A549 (cell line): ENCODE results near the gene TRIM37. TPM values are rescaled to one million over a fixed set of nuclear protein-coding genes. Genes with fewer than 3 reads are reported as not detected.

Experiments
- CBX2 ChIP-seq: fragments of 200-600 bp; sonication (generic); IDR thresholded peaks from 2 replicates; pipeline ENCODE4 v1.6.1; 2016; ENCODE audit warnings: low read depth, mild to moderate bottlenecking, borderline replicate concordance
- CHD4 ChIP-seq: fragments of 200-600 bp; sonication (generic); IDR thresholded peaks from 2 replicates; pipeline ENCODE4 v1.6.1; 2016; ENCODE audit warnings: antibody characterized with exemption, mild to moderate bottlenecking, borderline replicate concordance
- EHMT2 ChIP-seq: fragments of 200-600 bp; sonication (generic); IDR thresholded peaks from 2 replicates; pipeline ENCODE4 v1.6.1; 2016; ENCODE audit warnings: antibody characterized with exemption, low read depth, mild to moderate bottlenecking, moderate library complexity
- EP300 ChIP-seq, 2 experiments: fragments of >200 bp; sonication (Bioruptor Twin); formaldehyde crosslinking; IDR thresholded peaks; 2 replicates in 1 of 2; 3 replicates in 1 of 2; pipeline ENCODE4 v1.6.1; 2016 to 2017
- ESRRA ChIP-seq: fragments of 150-350 bp; IDR thresholded peaks from 2 replicates; pipeline ENCODE4 v1.6.1; 2014; ENCODE audit warnings: mild to moderate bottlenecking, low read length, borderline replicate concordance
- FOSB ChIP-seq: fragments of 250-450 bp; sonication (Bioruptor Pico); IDR thresholded peaks from 2 replicates; pipeline ENCODE4 v1.5.0; 2020; ENCODE audit warnings: mild to moderate bottlenecking, moderate library complexity
- FOXS1 ChIP-seq: fragments of 250-450 bp; sonication (Bioruptor Pico); IDR thresholded peaks from 2 replicates; pipeline ENCODE4 v1.5.0; 2020; ENCODE audit warnings: mild to moderate bottlenecking, moderate library complexity
- GATA3 ChIP-seq: IDR thresholded peaks from 2 replicates; pipeline ENCODE4 v1.6.1; 2012; ENCODE audit warnings: borderline replicate concordance
- HEYL ChIP-seq: fragments of 250-450 bp; sonication (Bioruptor Pico); IDR thresholded peaks from 2 replicates; pipeline ENCODE4 v1.8.0; 2021; ENCODE audit warnings: mild to moderate bottlenecking, moderate library complexity
- HOXA7 ChIP-seq: fragments of 250-450 bp; sonication (Bioruptor Pico); IDR thresholded peaks from 2 replicates; pipeline ENCODE4 v1.5.0; 2020; ENCODE audit warnings: mild to moderate bottlenecking, moderate library complexity
- HOXB13 ChIP-seq: fragments of 250-450 bp; sonication (Bioruptor Pico); IDR thresholded peaks from 2 replicates; pipeline ENCODE4 v1.5.0; 2020; ENCODE audit warnings: low read depth, mild to moderate bottlenecking, moderate library complexity
- HOXB5 ChIP-seq: fragments of 250-450 bp; sonication (Bioruptor Pico); IDR thresholded peaks from 2 replicates; pipeline ENCODE4 v1.5.0; 2020; ENCODE audit warnings: mild to moderate bottlenecking, moderate library complexity
- JUNB ChIP-seq: fragments of >200 bp; sonication (Bioruptor Twin); formaldehyde crosslinking; IDR thresholded peaks from 2 replicates; pipeline ENCODE4 v1.6.1; 2016
- KDM1A ChIP-seq: fragments of 200-600 bp; sonication (generic); IDR thresholded peaks from 2 replicates; pipeline ENCODE4 v1.6.1; 2016; ENCODE audit warnings: low read depth, mild to moderate bottlenecking
- KDM5A ChIP-seq: fragments of 200-600 bp; sonication (generic); IDR thresholded peaks from 2 replicates; pipeline ENCODE4 v1.6.1; 2016; ENCODE audit warnings: antibody characterized with exemption, mild to moderate bottlenecking
- MAFK ChIP-seq: fragments of 450-650 bp; IDR thresholded peaks from 2 replicates; pipeline ENCODE4 v1.6.1; 2014; ENCODE audit not compliant: partially characterized antibody
- MAZ ChIP-seq: fragments of 150-350 bp; IDR thresholded peaks from 2 replicates; pipeline ENCODE4 v1.6.1; 2014; ENCODE audit warnings: antibody characterized with exemption, low read depth, low read length, borderline replicate concordance
- NPAS2 ChIP-seq: fragments of 250-450 bp; sonication (Bioruptor Pico); IDR thresholded peaks from 2 replicates; pipeline ENCODE4 v1.8.0; 2022; ENCODE audit warnings: mild to moderate bottlenecking, moderate library complexity, borderline replicate concordance
- NR3C1 ChIP-seq: fragments of >200 bp; sonication (Bioruptor Twin); formaldehyde crosslinking; IDR thresholded peaks from 3 replicates; pipeline ENCODE4 v1.6.1; 2017
- POLR2A ChIP-seq: IDR thresholded peaks from 2 replicates; pipeline ENCODE4 v1.6.1; 2012; ENCODE audit warnings: mild to moderate bottlenecking, low read length
- RAD21 ChIP-seq, 2 experiments: fragments of >200 bp in 1 of 2; sonication (Bioruptor Twin) in 1 of 2; formaldehyde crosslinking in 1 of 2; IDR thresholded peaks in 1 of 2; conservative IDR thresholded peaks in 1 of 2; 2 replicates in 1 of 2; 3 replicates in 1 of 2; pipeline ENCODE4 v1.6.1; 2012 to 2018; ENCODE audit warnings: inconsistent platforms in 1 of 2
- RARB ChIP-seq: fragments of 250-450 bp; sonication (Bioruptor Pico); IDR thresholded peaks from 2 replicates; pipeline ENCODE4 v1.8.0; 2021; ENCODE audit warnings: mild to moderate bottlenecking, moderate library complexity
- RCOR1 ChIP-seq: fragments of 150-350 bp; IDR thresholded peaks from 2 replicates; pipeline ENCODE4 v1.6.1; 2014; ENCODE audit warnings: antibody characterized with exemption, low read length, low read depth
- RFX5 ChIP-seq: fragments of 450-650 bp; IDR thresholded peaks from 2 replicates; pipeline ENCODE4 v1.7.1; 2014; ENCODE audit warnings: antibody characterized with exemption, mild to moderate bottlenecking, moderate library complexity
- RNF2 ChIP-seq: fragments of 200-600 bp; sonication (generic); IDR thresholded peaks from 2 replicates; pipeline ENCODE4 v1.6.1; 2016; ENCODE audit warnings: low read depth, mild to moderate bottlenecking, antibody characterized with exemption, moderate library complexity, borderline replicate concordance
- SREBF2 ChIP-seq: fragments of 450-650 bp; IDR thresholded peaks from 2 replicates; pipeline ENCODE4 v1.6.1; 2014; ENCODE audit warnings: mild to moderate bottlenecking, moderate library complexity
- TFCP2L1 ChIP-seq: fragments of 250-450 bp; sonication (Bioruptor Pico); IDR thresholded peaks from 2 replicates; pipeline ENCODE4 v1.5.0; 2021; ENCODE audit warnings: mild to moderate bottlenecking
- polyA plus RNA-seq, 4 experiments: library from polyadenylated mRNA; depleted of rRNA in 3 of 4; stranded (reverse); fragments of >200 nt; fragmentation: RNase III in 1 of 4; extraction: RNeasy Plus Mini Kit Qiagen cat#74134 plus additional on column Dnase treatment in 1 of 4; gene quantifications; 2 replicates in 3 of 4; 3 replicates in 1 of 4; pipeline ENCODE4 v1.2.3, GENCODE V29; 2011 to 2017
- TF ChIP-seq, protein P1 (sequence below): fragments of 250-450 bp; sonication (Bioruptor Pico); IDR thresholded peaks from 2 replicates; pipeline ENCODE4 v1.5.0; 2020; ENCODE audit warnings: low read depth, mild to moderate bottlenecking, moderate library complexity
- TF ChIP-seq, protein P2 (sequence below): fragments of >200 bp; sonication (Bioruptor Twin); formaldehyde crosslinking; IDR thresholded peaks from 2 replicates; pipeline ENCODE4 v1.6.1; 2016
- TF ChIP-seq, protein P3 (sequence below): fragments of 150-350 bp; IDR thresholded peaks from 2 replicates; pipeline ENCODE4 v1.6.1; 2014; ENCODE audit warnings: low read depth, mild to moderate bottlenecking, low read length
- TF ChIP-seq, protein P4 (sequence below): IDR thresholded peaks from 2 replicates; pipeline ENCODE4 v1.6.1; 2012
- TF ChIP-seq, protein P5 (sequence below): fragments of 450-650 bp; IDR thresholded peaks from 2 replicates; pipeline ENCODE4 v1.6.1; 2014; ENCODE audit warnings: antibody characterized with exemption
- TF ChIP-seq, protein P6 (sequence below): IDR thresholded peaks from 2 replicates; pipeline ENCODE4 v1.6.1; 2012; ENCODE audit warnings: low read depth, borderline replicate concordance
- TF ChIP-seq, protein P7 (sequence below): fragments of 200-600 bp; sonication (generic); IDR thresholded peaks from 2 replicates; pipeline ENCODE4 v1.6.1; 2016; ENCODE audit warnings: antibody characterized with exemption, mild to moderate bottlenecking, moderate library complexity
- TF ChIP-seq, protein P8 (sequence below): fragments of >200 bp; sonication (Bioruptor Twin); formaldehyde crosslinking; IDR thresholded peaks from 3 replicates; pipeline ENCODE4 v1.6.1; 2016

TRIM37 gene
- polyA plus RNA-seq, 2 of the 4 experiments (the other 2 are of a cell fraction) = 29.4 to 56.3 TPM

DNA sequence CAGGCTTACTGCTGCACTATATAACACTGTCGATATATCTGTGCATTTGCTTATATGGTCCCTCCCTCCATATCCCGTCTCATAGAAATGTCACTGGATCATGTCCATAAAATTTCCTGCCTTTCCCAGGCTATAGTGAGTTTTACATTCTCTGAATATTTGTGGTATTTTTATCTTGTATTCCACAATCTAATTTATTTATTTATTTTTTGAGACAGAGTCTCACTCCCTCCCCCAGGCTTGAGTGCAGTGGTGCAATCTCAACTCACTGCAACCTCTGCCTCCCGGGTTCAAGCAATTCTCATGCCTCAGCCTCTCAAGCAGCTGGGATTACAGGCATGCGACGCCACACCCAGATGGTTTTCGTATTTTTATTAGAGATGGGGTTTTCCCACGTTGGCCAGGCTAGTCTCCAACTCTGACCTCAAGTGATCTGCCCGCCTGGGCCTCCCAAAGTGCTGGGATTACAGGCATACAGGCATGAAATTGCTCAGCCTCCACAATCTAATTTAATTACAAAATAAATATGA is 12.9 kb downstream of the TRIM37 start (continued):
- TF ChIP-seq, protein P1, sequence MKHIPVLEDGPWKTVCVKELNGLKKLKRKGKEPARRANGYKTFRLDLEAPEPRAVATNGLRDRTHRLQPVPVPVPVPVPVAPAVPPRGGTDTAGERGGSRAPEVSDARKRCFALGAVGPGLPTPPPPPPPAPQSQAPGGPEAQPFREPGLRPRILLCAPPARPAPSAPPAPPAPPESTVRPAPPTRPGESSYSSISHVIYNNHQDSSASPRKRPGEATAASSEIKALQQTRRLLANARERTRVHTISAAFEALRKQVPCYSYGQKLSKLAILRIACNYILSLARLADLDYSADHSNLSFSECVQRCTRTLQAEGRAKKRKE (CRISPR knock-in tag) = no peak
- no peak for TF ChIP-seq HOXB5
- no peak for TF ChIP-seq MAZ
- no peak for TF ChIP-seq HOXB13
- TF ChIP-seq POLR2A = no peak
- TF ChIP-seq HEYL (CRISPR knock-in tag) = no peak
- no peak for TF ChIP-seq KDM5A
- TF ChIP-seq CBX2 = no peak
- peak; percentile 73; the same call in 1 of the 2 replicates for TF ChIP-seq RARB
- TF ChIP-seq, protein P2, sequence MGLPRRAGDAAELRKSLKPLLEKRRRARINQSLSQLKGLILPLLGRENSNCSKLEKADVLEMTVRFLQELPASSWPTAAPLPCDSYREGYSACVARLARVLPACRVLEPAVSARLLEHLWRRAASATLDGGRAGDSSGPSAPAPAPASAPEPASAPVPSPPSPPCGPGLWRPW = no peak
- no peak for TF ChIP-seq FOSB (CRISPR knock-in tag)
- TF ChIP-seq, protein P3, sequence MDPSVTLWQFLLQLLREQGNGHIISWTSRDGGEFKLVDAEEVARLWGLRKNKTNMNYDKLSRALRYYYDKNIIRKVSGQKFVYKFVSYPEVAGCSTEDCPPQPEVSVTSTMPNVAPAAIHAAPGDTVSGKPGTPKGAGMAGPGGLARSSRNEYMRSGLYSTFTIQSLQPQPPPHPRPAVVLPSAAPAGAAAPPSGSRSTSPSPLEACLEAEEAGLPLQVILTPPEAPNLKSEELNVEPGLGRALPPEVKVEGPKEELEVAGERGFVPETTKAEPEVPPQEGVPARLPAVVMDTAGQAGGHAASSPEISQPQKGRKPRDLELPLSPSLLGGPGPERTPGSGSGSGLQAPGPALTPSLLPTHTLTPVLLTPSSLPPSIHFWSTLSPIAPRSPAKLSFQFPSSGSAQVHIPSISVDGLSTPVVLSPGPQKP = no peak
- peak; percentile 25 to 65; a peak in 3 of 5 replicates for TF ChIP-seq EP300 (IDR thresholded peaks at IDR 0.05)
- no peak for TF ChIP-seq FOXS1 (CRISPR knock-in tag)
- TF ChIP-seq CHD4 = no peak
- TF ChIP-seq RNF2 = no peak
- TF ChIP-seq JUNB = no peak
- no peak for TF ChIP-seq RFX5
- TF ChIP-seq GATA3 = peak; percentile 74; the same call in 1 of the 2 replicates
- no peak for TF ChIP-seq TFCP2L1
- TF ChIP-seq, protein P4, sequence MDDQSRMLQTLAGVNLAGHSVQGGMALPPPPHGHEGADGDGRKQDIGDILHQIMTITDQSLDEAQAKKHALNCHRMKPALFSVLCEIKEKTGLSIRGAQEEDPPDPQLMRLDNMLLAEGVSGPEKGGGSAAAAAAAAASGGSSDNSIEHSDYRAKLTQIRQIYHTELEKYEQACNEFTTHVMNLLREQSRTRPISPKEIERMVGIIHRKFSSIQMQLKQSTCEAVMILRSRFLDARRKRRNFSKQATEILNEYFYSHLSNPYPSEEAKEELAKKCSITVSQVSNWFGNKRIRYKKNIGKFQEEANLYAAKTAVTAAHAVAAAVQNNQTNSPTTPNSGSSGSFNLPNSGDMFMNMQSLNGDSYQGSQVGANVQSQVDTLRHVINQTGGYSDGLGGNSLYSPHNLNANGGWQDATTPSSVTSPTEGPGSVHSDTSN = 0 out of 2 replicates have a peak, but pooled peaks have one; percentile 36
- TF ChIP-seq SREBF2 = no peak
- TF ChIP-seq RAD21 (conservative IDR thresholded peaks at IDR 0.05 in 1 of 2, IDR thresholded peaks at IDR 0.05 in 1 of 2) = no peak
- TF ChIP-seq KDM1A = no peak
- TF ChIP-seq MAFK = no peak
- TF ChIP-seq, protein P5, sequence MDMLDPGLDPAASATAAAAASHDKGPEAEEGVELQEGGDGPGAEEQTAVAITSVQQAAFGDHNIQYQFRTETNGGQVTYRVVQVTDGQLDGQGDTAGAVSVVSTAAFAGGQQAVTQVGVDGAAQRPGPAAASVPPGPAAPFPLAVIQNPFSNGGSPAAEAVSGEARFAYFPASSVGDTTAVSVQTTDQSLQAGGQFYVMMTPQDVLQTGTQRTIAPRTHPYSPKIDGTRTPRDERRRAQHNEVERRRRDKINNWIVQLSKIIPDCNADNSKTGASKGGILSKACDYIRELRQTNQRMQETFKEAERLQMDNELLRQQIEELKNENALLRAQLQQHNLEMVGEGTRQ = no peak
- TF ChIP-seq, protein P6, sequence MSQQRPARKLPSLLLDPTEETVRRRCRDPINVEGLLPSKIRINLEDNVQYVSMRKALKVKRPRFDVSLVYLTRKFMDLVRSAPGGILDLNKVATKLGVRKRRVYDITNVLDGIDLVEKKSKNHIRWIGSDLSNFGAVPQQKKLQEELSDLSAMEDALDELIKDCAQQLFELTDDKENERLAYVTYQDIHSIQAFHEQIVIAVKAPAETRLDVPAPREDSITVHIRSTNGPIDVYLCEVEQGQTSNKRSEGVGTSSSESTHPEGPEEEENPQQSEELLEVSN = no peak
- no peak for TF ChIP-seq NR3C1
- no peak for TF ChIP-seq EHMT2
- TF ChIP-seq RCOR1 = no peak
- TF ChIP-seq ESRRA = no peak
- TF ChIP-seq, protein P7, sequence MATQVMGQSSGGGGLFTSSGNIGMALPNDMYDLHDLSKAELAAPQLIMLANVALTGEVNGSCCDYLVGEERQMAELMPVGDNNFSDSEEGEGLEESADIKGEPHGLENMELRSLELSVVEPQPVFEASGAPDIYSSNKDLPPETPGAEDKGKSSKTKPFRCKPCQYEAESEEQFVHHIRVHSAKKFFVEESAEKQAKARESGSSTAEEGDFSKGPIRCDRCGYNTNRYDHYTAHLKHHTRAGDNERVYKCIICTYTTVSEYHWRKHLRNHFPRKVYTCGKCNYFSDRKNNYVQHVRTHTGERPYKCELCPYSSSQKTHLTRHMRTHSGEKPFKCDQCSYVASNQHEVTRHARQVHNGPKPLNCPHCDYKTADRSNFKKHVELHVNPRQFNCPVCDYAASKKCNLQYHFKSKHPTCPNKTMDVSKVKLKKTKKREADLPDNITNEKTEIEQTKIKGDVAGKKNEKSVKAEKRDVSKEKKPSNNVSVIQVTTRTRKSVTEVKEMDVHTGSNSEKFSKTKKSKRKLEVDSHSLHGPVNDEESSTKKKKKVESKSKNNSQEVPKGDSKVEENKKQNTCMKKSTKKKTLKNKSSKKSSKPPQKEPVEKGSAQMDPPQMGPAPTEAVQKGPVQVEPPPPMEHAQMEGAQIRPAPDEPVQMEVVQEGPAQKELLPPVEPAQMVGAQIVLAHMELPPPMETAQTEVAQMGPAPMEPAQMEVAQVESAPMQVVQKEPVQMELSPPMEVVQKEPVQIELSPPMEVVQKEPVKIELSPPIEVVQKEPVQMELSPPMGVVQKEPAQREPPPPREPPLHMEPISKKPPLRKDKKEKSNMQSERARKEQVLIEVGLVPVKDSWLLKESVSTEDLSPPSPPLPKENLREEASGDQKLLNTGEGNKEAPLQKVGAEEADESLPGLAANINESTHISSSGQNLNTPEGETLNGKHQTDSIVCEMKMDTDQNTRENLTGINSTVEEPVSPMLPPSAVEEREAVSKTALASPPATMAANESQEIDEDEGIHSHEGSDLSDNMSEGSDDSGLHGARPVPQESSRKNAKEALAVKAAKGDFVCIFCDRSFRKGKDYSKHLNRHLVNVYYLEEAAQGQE = no peak
- TF ChIP-seq NPAS2 = no peak
- TF ChIP-seq HOXA7 (CRISPR knock-in tag) = no peak
- TF ChIP-seq, protein P8, sequence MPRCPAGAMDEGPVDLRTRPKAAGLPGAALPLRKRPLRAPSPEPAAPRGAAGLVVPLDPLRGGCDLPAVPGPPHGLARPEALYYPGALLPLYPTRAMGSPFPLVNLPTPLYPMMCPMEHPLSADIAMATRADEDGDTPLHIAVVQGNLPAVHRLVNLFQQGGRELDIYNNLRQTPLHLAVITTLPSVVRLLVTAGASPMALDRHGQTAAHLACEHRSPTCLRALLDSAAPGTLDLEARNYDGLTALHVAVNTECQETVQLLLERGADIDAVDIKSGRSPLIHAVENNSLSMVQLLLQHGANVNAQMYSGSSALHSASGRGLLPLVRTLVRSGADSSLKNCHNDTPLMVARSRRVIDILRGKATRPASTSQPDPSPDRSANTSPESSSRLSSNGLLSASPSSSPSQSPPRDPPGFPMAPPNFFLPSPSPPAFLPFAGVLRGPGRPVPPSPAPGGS = peak; percentile 67; the same call in 1 of the 3 replicates
